Muscle layer of colon (tissue), 2 donors: ENCODE data around the gene CDH24.

Experiments used
- H3K27ac ChIP-seq: one replicate; pipeline ENCODE4 v1.7.0; 2013; ENCODE audit warnings: low read depth, mild to moderate bottlenecking, low read length, moderate library complexity
- H3K27me3 ChIP-seq, 2 donors: one replicate each; pipeline ENCODE4 v1.7.0; 2013; ENCODE audit warnings: low read length in 2 of 2, mild to moderate bottlenecking in 2 of 2; ENCODE audit not compliant: insufficient read depth in 2 of 2, control insufficient read depth in 1 of 2
- H3K36me3 ChIP-seq: one replicate; pipeline ENCODE4 v1.7.0; 2013; ENCODE audit warnings: mild to moderate bottlenecking, low read length; ENCODE audit not compliant: insufficient read depth
- H3K4me1 ChIP-seq: one replicate; pipeline ENCODE4 v1.7.0; 2013; ENCODE audit warnings: mild to moderate bottlenecking, low read length; ENCODE audit not compliant: insufficient read depth
- H3K4me3 ChIP-seq, 2 donors: one replicate each; pipeline ENCODE4 v1.7.0; 2013; ENCODE audit warnings: low read length in 2 of 2, low read depth in 1 of 2, mild to moderate bottlenecking in 1 of 2, moderate library complexity in 1 of 2
- H3K9ac ChIP-seq: one replicate; pipeline ENCODE4 v1.7.0; 2013; ENCODE audit warnings: low read length
- H3K9me3 ChIP-seq: one replicate; pipeline ENCODE4 v1.7.0; 2013; ENCODE audit warnings: mild to moderate bottlenecking, low read length
- donor health status: abdominal sarcoma.
- donor health status: Adenocarcinoma of cecum.

CDH24 gene

GRCh38 chr14:23069413-23069806, 12.1 kb upstream of the CDH24 start:
- Histone ChIP-seq H3K4me3 (no peak overlapping the region), H3K9me3 (no peaks in the 10 kb centered on the region), H3K4me1 (peaks cover 18% of the 10 kb centered on the region), H3K27me3 (no peaks in the 10 kb centered on the region), H3K27ac (peak overlapping the region; percentile 2), H3K9ac (no peak overlapping the region), H3K36me3 (peaks cover 53% of the 10 kb centered on the region)

DNA sequence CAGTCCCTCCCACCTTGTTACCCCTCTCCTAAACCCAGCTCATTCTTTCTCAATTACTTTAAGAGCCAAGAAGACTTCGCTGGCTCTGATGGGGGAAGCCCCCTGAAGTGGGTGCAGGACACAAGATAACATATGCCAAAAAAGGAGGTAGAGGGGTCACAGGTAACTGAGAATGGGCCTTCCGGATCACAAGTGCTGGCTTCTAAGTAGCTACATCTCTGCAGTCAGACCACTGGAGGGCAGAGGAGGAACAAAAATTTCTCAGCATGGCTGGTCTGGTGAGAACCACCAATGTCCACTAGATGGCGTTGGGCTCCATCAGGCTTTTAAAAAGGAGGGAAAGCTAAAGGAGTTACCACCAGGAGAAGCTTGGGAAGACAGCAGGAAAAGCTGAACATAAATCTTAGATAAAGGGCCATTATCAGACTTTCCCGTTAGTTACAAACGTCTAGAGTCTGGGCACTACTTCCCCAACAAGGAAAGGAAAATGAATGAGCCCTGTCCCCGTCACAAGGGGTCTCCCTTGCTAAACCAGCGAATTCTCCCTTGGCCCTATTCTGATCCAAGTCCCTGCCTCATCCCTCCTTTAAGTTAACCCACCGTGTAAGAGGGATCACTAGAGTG, 11.6 kb upstream of the CDH24 start:
- Histone ChIP-seq H3K27ac (peak overlapping the region; percentile 2), H3K27me3 (no peaks in the 10 kb centered on the region), H3K36me3 (peaks cover 53% of the 10 kb centered on the region), H3K4me3 (no peak overlapping the region), H3K9me3 (no peaks in the 10 kb centered on the region), H3K9ac (no peak overlapping the region), H3K4me1 (peaks cover 18% of the 10 kb centered on the region)

DNA sequence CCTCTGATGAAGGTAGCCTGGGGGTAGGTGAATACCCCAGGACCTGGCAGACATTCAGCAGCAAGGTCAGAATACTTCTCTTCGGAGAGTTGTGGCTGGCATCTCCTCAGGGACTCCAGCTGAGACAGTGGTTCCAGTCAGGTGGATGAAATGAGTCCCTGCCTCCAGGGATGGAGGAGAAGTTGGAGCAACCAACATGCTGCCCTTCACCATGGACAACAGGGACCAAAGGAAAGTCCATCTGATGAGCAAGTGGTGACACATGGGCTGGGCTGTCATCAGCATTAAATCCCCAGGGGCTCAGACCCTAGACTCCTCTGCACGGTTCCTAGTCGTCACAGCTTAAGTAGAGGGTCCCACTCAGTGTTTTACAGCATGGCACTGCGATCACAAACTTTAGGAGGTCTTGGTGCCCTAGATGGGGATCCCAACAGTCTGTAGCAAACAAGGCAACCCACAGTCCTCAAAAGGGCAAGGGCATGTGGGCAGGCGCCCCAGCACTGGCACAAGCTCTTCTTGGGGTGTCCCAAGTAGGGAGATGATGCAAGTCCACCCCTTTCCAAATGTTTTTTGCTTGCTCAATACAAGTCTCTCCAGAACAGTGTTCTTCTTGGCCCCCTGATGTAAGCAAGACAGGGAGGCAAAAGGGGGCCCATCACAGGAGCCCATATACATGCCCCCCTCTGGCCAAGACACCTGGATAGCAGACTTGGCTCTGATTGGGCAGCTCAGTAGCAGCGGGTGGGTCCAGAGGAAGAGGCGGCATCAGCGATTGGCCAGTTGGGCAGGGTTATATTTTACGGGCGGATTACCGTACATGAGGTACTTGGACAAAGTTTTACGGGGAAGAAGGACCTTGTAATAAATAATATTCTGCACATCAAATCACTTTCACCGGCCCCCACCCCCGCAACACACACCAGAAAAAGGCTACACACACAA, 10.8 kb upstream of the CDH24 start:
- no peaks in the 10 kb centered on the region for H3K27me3 ChIP-seq
- H3K9ac ChIP-seq = no peak overlapping the region
- peaks cover 18% of the 10 kb centered on the region for H3K4me1 ChIP-seq
- H3K27ac ChIP-seq = no peak overlapping the region
- no peak overlapping the region for H3K4me3 ChIP-seq
- H3K9me3 ChIP-seq = no peaks in the 10 kb centered on the region
- peaks cover 57% of the 10 kb centered on the region for H3K36me3 ChIP-seq

DNA sequence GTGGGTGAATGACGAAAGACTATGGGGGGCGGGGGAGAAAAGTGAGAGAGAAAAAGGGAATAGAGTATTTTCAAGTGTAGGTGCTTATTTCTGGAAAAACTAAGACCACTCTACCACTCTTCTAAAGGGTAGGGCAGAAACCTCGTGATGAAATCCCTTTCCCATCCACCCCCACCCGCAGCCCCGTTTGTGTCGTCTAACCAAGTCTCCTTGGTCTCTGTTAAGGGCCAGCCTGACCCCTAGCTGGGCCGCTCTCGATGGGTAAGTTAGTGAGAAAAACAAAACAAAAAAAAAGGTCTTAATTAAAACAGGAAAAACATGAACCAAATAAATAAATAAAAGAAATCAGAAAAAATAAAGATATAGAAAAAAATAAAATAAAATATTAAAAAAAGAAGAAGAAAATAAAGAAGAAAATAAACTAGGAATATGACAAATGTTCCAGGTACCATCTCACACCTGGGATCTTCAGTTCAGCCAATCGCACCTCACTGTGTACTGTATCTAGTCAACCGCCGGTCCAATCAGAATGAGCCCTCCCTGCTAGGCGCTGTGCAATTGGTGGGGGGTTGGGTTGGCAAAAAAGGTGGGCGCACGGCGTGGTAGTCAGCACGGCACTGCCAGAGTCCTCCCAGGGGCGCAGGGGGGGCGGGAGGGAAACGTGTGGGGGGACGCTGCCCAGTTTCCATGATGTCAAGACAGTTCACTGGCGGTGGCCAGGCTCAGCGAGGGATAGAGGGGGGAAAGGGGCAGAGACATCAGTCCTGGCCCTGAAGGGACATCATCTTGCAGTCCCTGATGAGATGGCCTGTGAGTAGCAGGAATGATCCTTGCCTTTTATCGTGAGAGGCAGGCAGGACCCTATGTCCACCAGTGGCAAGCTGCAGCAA, 9.8 kb upstream of the CDH24 start:
- Histone ChIP-seq H3K9ac (no peak overlapping the region), H3K27ac (no peak overlapping the region), H3K4me1 (peaks cover 19% of the 10 kb centered on the region), H3K4me3 (no peak overlapping the region), H3K9me3 (no peaks in the 10 kb centered on the region), H3K36me3 (peaks cover 59% of the 10 kb centered on the region), H3K27me3 (no peaks in the 10 kb centered on the region)

DNA sequence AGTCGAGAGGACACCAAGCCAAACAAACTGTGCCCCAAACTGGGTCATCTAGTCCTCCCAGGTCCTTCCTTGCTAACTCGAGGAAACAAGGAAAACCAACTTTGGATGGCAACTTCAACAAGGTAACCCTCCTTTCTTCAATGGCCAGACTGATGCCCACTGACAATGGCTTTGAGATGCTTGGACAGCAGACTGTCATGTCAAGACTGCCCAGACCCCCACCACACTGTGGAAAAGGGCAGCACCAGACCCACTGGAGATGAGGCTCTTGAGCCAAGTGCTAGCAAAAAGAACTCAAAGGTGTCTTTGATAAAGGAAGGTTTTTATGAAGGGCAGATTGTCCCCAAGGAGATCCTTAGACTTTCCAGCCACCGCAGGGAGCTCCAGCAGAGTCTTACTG, 9.0 kb upstream of the CDH24 start:
- Histone ChIP-seq H3K4me1 (peaks cover 16% of the 10 kb centered on the region), H3K36me3 (peaks cover 62% of the 10 kb centered on the region), H3K27ac (no peak overlapping the region), H3K27me3 (no peaks in the 10 kb centered on the region), H3K9ac (no peak overlapping the region), H3K9me3 (no peaks in the 10 kb centered on the region), H3K4me3 (no peak overlapping the region)

DNA sequence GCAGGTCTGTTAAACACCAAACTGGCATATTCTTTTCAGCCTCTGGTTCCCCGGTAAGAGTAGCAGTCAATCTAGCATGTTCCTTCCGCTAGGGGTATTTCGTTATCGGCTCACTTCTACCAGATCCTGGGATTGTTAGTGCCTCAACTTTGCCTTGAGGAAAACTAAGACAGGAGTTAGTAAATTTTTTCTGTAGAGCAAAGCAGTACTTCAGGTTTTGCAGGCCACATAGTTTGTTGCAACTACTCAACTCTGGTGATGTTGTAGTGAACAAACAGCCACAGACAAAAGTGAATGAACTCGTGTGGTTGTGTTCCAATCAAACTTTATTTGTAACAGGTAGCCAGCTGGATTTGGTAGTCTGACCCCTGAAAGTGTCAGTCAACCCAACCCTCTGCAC, 6.3 kb upstream of the CDH24 start:
- Histone ChIP-seq H3K36me3 (peaks cover 81% of the 10 kb centered on the region), H3K27ac (no peak overlapping the region), H3K4me1 (peaks cover 7% of the 10 kb centered on the region), H3K9ac (no peak overlapping the region), H3K9me3 (no peaks in the 10 kb centered on the region), H3K27me3 (no peaks in the 10 kb centered on the region), H3K4me3 (no peak overlapping the region)

- H3K9me3 ChIP-seq = no peaks in the 10 kb centered on the region
- H3K4me3 ChIP-seq = no peak overlapping the region
- no peak overlapping the region for H3K27ac ChIP-seq
- peaks cover 71% of the 10 kb centered on the region for H3K36me3 ChIP-seq
- peaks cover 7% of the 10 kb centered on the region for H3K4me1 ChIP-seq
- H3K9ac ChIP-seq = no peak overlapping the region
- no peaks in the 10 kb centered on the region for H3K27me3 ChIP-seq
These were observed 4.7 kb upstream of the CDH24 start for GRCh38 chr14:23062002-23062401.

GRCh38 chr14:23060536-23061260, 3.4 kb upstream of the CDH24 start:
- H3K36me3 ChIP-seq = peaks cover 60% of the 10 kb centered on the region
- H3K4me1 ChIP-seq = peaks cover 20% of the 10 kb centered on the region
- H3K4me3 ChIP-seq = no peak overlapping the region
- no peak overlapping the region for H3K27ac ChIP-seq
- H3K27me3 ChIP-seq = no peaks in the 10 kb centered on the region
- H3K9ac ChIP-seq = no peak overlapping the region
- H3K9me3 ChIP-seq = no peaks in the 10 kb centered on the region

GRCh38 chr14:23058654-23059504, 1.6 kb upstream of the CDH24 start:
- H3K36me3 ChIP-seq = peaks cover 45% of the 10 kb centered on the region
- peaks cover 25% of the 10 kb centered on the region for H3K4me1 ChIP-seq
- no peaks in the 10 kb centered on the region for H3K9me3 ChIP-seq
- no peak overlapping the region for H3K4me3 ChIP-seq
- no peak overlapping the region for H3K9ac ChIP-seq
- no peaks in the 10 kb centered on the region for H3K27me3 ChIP-seq
- no peak overlapping the region for H3K27ac ChIP-seq
